HFF-Myc (cell line): ENCODE data around the gene DLG2.
A peak's percentile ranks its signal among the peaks of the same experiment; 100 is the strongest.

ENCODE experiments used
- DNase-seq: peaks from one replicate; pipeline ENCODE4 v3.0.0-alpha.2; 2011; ENCODE audit warnings: low read depth; ENCODE audit errors: extremely low read depth
- H3K4me3 ChIP-seq: replicated peaks from 2 replicates; pipeline ENCODE4 v1.5.1; 2011; ENCODE audit warnings: low read depth, mild to moderate bottlenecking, control low read depth, low read length
- TF ChIP-seq, protein P1 (sequence below): IDR thresholded peaks from 2 replicates; pipeline ENCODE4 v1.5.1; 2012; ENCODE audit warnings: mild to moderate bottlenecking, low read depth, low read length, control low read depth; ENCODE audit errors: missing control alignments

Gene DLG2

DNA sequence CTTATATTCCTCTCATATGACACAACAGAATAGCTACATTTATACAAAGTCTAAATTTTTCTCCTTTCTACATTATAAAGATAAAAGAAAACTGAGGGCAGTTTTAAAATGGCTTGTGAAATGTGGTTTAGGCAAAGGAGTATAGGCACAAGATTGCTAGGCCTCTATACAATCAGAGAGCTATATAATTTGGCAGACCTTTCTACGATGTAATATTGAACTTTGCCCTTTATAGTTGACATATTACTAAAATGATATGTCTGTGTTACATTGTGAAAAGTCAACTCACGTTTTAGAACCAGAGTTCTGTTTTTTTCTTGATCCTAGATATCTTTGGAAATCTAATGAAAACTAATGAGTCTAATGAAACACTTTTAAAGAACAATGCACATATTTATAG, 430.2 kb downstream of the DLG2 start:
- TF ChIP-seq, protein P1, sequence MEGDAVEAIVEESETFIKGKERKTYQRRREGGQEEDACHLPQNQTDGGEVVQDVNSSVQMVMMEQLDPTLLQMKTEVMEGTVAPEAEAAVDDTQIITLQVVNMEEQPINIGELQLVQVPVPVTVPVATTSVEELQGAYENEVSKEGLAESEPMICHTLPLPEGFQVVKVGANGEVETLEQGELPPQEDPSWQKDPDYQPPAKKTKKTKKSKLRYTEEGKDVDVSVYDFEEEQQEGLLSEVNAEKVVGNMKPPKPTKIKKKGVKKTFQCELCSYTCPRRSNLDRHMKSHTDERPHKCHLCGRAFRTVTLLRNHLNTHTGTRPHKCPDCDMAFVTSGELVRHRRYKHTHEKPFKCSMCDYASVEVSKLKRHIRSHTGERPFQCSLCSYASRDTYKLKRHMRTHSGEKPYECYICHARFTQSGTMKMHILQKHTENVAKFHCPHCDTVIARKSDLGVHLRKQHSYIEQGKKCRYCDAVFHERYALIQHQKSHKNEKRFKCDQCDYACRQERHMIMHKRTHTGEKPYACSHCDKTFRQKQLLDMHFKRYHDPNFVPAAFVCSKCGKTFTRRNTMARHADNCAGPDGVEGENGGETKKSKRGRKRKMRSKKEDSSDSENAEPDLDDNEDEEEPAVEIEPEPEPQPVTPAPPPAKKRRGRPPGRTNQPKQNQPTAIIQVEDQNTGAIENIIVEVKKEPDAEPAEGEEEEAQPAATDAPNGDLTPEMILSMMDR: no peak
- DNase-seq: no peak
- no peak overlapping the region for H3K4me3 ChIP-seq

DNA sequence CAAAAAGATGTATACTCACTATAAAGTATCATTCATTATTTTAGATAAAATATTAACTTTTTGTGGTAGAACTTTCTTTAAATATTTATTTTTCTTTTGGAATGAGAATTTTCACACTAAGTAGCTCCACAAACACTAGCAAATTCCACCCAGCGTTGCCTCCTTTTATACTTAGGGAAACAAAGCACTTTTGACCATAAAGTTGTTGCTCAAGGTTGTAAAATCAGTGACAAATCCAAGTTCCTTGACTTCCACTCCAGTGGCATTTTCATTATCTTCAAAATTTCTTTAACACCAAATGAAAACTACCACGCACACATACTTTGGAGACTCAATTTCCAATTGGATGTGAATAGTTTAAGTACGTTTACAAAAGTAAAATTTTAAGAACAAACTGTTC, 431.2 kb downstream of the DLG2 start:
- TF ChIP-seq, protein P1: no peak
- DNase-seq: no peak
- H3K4me3 ChIP-seq: no peak overlapping the region

GRCh38 chr11:85187992-85188391, 439.2 kb downstream of the DLG2 start:
- TF ChIP-seq, protein P1: no peak
- no peak overlapping the region for H3K4me3 ChIP-seq
- no peak for DNase-seq

- H3K4me3 ChIP-seq: no peak overlapping the region
- DNase-seq: no peak
- TF ChIP-seq, protein P1: no peak
Measured at GRCh38 chr11:85184721-85185120, 442.4 kb downstream of the DLG2 start.

- no peak overlapping the region for H3K4me3 ChIP-seq
- TF ChIP-seq, protein P1: no peak
- peak; percentile 0 for DNase-seq
Measured at GRCh38 chr11:85182441-85183387, 444.4 kb downstream of the DLG2 start.

GRCh38 chr11:85180528-85180927, 446.6 kb downstream of the DLG2 start:
- TF ChIP-seq, protein P1: no peak
- DNase-seq: no peak
- no peak overlapping the region for H3K4me3 ChIP-seq
